ENCODE measurements around the gene TATDN2.

TATDN2 gene

DNA sequence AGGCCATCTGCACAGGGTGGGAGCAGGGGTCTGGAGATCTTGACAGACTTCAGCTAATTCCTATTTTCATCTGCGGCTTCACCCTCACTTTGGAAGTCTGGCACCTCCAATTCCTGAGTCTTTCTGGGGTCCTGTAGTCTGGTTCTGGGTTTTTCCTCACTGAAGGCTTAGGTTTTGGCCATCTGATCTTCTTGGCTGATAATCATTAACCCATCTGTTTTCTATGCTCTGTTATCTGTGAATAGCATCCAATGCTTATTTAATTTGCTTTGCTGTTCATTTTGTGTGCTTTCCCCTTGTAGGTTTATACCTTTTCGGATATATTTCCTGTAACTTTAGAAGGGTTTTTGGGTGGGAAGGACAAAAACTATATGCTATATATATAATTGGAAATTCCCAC is 17.6 kb downstream of the TATDN2 start:
- TF ChIP-seq, protein P1, sequence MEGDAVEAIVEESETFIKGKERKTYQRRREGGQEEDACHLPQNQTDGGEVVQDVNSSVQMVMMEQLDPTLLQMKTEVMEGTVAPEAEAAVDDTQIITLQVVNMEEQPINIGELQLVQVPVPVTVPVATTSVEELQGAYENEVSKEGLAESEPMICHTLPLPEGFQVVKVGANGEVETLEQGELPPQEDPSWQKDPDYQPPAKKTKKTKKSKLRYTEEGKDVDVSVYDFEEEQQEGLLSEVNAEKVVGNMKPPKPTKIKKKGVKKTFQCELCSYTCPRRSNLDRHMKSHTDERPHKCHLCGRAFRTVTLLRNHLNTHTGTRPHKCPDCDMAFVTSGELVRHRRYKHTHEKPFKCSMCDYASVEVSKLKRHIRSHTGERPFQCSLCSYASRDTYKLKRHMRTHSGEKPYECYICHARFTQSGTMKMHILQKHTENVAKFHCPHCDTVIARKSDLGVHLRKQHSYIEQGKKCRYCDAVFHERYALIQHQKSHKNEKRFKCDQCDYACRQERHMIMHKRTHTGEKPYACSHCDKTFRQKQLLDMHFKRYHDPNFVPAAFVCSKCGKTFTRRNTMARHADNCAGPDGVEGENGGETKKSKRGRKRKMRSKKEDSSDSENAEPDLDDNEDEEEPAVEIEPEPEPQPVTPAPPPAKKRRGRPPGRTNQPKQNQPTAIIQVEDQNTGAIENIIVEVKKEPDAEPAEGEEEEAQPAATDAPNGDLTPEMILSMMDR (IDR thresholded peaks at IDR 0.05), result no peak

DNA sequence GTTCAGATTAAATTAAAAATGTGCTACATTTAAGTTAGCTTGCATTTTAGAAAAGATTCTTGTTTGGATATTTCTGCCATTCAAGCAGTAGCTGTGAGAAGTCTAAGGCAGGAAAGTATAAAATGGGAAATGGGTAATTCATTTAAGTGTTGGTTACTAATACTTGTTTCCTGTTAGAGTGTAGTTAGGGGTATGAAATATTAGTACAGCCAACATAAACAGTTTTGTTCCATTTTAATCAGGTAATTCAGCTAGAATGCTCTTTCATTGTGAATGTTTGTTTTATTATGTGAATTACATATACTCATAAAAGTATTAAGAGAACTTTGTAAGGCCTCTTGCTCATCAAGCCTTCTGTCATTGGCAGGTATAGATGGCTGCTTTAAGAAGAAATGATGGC is 19.9 kb downstream of the TATDN2 start:
- TF ChIP-seq, protein P1 (IDR thresholded peaks at IDR 0.05), result no peak

DNA sequence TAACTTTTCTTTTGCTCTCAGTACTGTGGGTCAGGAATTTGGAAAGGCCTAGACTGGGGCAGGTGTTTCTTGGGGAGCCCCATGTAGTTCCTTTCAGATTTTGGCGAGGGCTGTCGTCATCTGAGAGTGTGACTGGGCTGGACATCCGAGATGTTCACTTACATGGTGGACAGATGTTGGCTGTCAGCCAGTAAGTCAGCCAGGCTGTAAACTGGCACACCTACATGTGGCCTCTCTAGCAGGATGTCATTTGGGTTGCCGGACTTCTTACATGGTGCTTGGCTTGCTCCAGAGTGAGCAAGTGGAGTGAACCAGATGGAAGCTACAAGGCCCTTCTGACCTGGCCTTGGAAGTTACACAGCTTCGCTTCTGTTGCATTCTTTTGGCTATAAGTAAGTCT is 20.7 kb downstream of the TATDN2 start:
- TF ChIP-seq, protein P1 (IDR thresholded peaks at IDR 0.05), result no peak

DNA sequence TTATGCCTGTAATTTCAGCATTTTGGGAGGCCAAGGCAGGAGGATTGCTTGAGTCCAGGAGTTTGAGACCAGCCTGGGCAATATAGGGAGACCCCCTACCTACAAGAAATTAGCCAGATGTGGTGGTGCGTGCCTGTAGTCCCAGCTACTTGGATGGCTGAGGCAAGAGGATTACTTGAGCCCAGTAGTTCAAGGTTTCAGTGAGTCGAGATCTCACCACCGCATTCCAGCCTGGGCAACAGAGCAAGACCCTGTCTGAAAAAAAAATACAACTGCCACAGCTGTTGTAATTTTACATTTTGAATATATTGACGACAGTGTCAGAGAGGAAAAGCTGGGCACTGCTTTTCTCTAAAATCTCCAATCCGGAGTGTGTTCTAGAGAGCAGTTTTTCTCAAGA is 21.2 kb downstream of the TATDN2 start:
- TF ChIP-seq, protein P1 (IDR thresholded peaks at IDR 0.05), result no peak

DNA sequence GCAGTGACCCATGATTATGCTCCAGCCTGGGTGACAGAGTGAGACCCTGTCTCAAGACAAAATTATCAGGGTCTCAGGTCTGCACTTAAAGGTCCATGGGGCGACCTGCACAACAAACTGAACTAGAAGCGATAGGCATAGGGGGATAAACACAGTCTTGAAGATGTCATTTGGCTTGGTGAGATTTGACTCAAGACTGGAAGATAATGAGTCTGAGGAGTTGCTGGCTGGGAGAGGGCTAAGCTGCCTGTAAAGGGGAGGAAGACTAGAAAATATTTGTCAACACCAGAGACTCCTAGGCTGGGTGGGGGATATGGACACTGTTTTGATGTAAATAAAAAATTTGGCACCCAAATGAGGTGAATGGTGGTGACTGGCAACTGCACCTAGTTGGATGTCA is 24.7 kb downstream of the TATDN2 start:
- TF ChIP-seq, protein P1 (IDR thresholded peaks at IDR 0.05), result no peak

DNA sequence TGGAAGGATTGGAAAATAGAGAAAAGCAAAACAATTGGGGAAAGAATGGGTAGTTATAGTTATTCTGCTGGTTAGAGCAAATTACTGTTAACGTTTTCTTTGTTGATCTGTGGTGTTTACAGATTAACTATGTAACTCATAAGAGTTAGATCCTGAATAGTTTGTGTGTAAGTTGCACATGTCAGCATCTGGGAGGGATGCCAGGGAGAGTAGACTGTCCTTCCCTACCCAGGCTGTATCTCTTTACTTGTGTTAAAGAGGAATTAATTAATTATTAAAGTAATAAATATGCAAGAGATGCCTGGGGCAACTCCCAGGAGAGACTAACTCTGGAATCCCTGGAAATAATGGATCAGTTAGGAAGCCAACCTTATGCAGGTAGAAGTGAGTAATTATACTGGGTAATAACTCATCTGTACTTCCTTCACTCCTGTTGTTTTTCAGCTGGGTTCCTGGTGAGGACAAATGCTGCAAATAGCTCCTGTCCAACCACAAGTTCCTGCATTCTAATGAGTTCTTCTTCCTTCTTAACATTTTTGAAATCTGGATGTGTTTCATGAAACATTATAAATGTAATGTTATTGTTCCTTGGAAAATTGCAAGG is 25.5 kb downstream of the TATDN2 start:
- TF ChIP-seq, protein P1 (IDR thresholded peaks at IDR 0.05), result no peak

DNA sequence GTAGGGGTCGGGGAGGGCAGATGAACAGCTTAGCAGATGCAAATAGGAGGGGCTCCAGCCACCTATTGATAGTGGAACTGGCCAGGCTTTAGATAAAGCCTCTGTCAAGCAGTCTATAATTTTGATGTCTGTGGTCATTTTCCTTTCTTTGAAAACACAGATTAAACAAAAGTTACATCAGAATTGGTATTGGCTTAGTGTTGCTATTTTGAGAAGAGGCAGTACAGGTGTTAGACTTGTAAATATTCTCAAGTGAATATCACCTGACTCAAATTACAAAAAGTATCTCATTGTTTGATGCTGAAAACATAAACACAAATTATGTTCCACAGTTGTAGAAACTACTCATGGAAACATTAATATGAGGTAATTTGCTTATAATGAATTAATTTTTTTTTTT is 26.3 kb downstream of the TATDN2 start:
- TF ChIP-seq, protein P1 (IDR thresholded peaks at IDR 0.05), result no peak

DNA sequence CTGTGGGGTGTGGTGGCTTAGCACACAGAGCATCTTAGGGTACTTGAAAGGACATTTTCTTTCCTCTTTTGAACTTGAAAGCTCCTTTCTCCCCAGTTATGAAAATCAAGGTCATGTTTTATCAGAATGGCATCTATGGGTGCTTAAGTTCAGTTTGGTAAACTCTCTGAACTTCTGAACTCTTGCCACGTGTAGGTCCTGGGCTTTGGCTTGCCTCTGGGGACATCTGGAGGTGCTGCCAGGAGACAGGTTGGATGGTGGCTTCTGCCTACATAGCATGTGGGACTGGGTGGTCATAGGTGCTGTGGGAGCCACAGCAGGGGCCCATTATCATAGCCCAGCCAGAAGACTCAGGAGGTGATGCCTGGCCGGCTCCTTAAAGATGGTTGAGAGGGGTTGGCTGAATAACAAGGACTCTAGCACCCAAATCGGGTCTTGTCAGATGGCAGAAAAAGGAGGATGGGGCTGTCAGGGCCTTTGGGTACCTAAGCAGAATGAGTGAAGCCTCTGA is 28.9 kb downstream of the TATDN2 start:
- TF ChIP-seq, protein P1 (IDR thresholded peaks at IDR 0.05), result no peak

Data from LNCAP (cell line).